ENCODE data around the gene CRYZ. TPM values are rescaled to one million over a fixed set of nuclear protein-coding genes. Genes with fewer than 3 reads are reported as not detected.
A peak's percentile ranks its signal among the peaks of the same experiment; 100 is the strongest.

CRYZ gene
- total and polyA plus RNA-seq, 10 of the 15 experiments (the other 5 are each of a cell fraction or from before 2014, with no cell fraction given): 53.4 to 194 (median 79.8) TPM

- no peak for TF ChIP-seq TAF1 (IDR thresholded peaks at IDR 0.05; ENCODE audit: borderline replicate concordance, low read depth, low read length)
- no peak for TF ChIP-seq CREB1 (IDR thresholded peaks at IDR 0.05; ENCODE audit: low read depth)
- no peak for TF ChIP-seq HDAC6 (IDR thresholded peaks at IDR 0.05; ENCODE audit: unreplicated experiment)
- no peak for TF ChIP-seq IKZF2 (IDR thresholded peaks at IDR 0.05)
- TF ChIP-seq CBX3 (IDR thresholded peaks at IDR 0.05; ENCODE audit: borderline replicate concordance, low read depth): no peak
- TF ChIP-seq CBX5 (IDR thresholded peaks at IDR 0.05; ENCODE audit: low read depth): no peak
- TF ChIP-seq CBFB (IDR thresholded peaks at IDR 0.05; ENCODE audit: low read depth): no peak
- no peak for TF ChIP-seq STAT3 (IDR thresholded peaks at IDR 0.05; ENCODE audit: low read depth, low read length)
- no peak for TF ChIP-seq EGR1 (IDR thresholded peaks at IDR 0.05; ENCODE audit: borderline replicate concordance in 1 of 2, low read depth in 2 of 2, low read length in 2 of 2)
- no peak for TF ChIP-seq NR2C2 (IDR thresholded peaks at IDR 0.05; ENCODE audit: borderline replicate concordance, control insufficient read depth, insufficient read length, low read depth)
- no peak for TF ChIP-seq HDGF (IDR thresholded peaks at IDR 0.05)
- peak; percentile 84 for TF ChIP-seq RAD21 (IDR thresholded peaks at IDR 0.05; ENCODE audit: insufficient read depth, low read depth, low read length)
- no peak for TF ChIP-seq SPI1 (IDR thresholded peaks at IDR 0.05; ENCODE audit: borderline replicate concordance, insufficient read depth, low read depth, low read length)
- TF ChIP-seq POLR2A (IDR thresholded peaks at IDR 0.05; ENCODE audit: low read depth, low read length): no peak
- TF ChIP-seq, protein P1, sequence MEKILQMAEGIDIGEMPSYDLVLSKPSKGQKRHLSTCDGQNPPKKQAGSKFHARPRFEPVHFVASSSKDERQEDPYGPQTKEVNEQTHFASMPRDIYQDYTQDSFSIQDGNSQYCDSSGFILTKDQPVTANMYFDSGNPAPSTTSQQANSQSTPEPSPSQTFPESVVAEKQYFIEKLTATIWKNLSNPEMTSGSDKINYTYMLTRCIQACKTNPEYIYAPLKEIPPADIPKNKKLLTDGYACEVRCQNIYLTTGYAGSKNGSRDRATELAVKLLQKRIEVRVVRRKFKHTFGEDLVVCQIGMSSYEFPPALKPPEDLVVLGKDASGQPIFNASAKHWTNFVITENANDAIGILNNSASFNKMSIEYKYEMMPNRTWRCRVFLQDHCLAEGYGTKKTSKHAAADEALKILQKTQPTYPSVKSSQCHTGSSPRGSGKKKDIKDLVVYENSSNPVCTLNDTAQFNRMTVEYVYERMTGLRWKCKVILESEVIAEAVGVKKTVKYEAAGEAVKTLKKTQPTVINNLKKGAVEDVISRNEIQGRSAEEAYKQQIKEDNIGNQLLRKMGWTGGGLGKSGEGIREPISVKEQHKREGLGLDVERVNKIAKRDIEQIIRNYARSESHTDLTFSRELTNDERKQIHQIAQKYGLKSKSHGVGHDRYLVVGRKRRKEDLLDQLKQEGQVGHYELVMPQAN (conservative IDR thresholded peaks at IDR 0.05): no peak
- 0 out of 2 replicates have a peak, but pooled peaks have one; percentile 7 for TF ChIP-seq RUNX3 (IDR thresholded peaks at IDR 0.05; ENCODE audit: low read length)
- TF ChIP-seq PML (IDR thresholded peaks at IDR 0.05; ENCODE audit: low read length): no peak
- TF ChIP-seq TBL1XR1 (IDR thresholded peaks at IDR 0.05; ENCODE audit: low read depth, low read length): no peak
- no peak for TF ChIP-seq NR2F1 (conservative IDR thresholded peaks at IDR 0.05)
- TF ChIP-seq ZNF622 (IDR thresholded peaks at IDR 0.05): no peak
- TF ChIP-seq, protein P2, sequence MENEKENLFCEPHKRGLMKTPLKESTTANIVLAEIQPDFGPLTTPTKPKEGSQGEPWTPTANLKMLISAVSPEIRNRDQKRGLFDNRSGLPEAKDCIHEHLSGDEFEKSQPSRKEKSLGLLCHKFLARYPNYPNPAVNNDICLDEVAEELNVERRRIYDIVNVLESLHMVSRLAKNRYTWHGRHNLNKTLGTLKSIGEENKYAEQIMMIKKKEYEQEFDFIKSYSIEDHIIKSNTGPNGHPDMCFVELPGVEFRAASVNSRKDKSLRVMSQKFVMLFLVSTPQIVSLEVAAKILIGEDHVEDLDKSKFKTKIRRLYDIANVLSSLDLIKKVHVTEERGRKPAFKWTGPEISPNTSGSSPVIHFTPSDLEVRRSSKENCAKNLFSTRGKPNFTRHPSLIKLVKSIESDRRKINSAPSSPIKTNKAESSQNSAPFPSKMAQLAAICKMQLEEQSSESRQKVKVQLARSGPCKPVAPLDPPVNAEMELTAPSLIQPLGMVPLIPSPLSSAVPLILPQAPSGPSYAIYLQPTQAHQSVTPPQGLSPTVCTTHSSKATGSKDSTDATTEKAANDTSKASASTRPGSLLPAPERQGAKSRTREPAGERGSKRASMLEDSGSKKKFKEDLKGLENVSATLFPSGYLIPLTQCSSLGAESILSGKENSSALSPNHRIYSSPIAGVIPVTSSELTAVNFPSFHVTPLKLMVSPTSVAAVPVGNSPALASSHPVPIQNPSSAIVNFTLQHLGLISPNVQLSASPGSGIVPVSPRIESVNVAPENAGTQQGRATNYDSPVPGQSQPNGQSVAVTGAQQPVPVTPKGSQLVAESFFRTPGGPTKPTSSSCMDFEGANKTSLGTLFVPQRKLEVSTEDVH (IDR thresholded peaks at IDR 0.05; ENCODE audit: low read depth, partially characterized antibody): no peak
- TF ChIP-seq HDAC2 (IDR thresholded peaks at IDR 0.05): no peak
- no peak for TF ChIP-seq CHD4 (IDR thresholded peaks at IDR 0.05)
- no peak for TF ChIP-seq TCF7 (IDR thresholded peaks at IDR 0.05; ENCODE audit: borderline replicate concordance)
- TF ChIP-seq MYC (IDR thresholded peaks at IDR 0.05; ENCODE audit: insufficient read depth, insufficient read length, insufficient replicate concordance, low read length, severe bottlenecking): no peak
- TF ChIP-seq DPF2 (IDR thresholded peaks at IDR 0.05): no peak
- TF ChIP-seq ZNF217 (IDR thresholded peaks at IDR 0.05): peak; percentile 43; the same call in 1 of the 2 replicates
- no peak for TF ChIP-seq NFXL1 (IDR thresholded peaks at IDR 0.05; ENCODE audit: borderline replicate concordance)
Measured at GRCh38 chr1:74733604-74734484, 994 bp upstream of the CRYZ start (continued).

Data from GM12878 (cell line).